MV-4-11 (cell line): Measurements from ENCODE around the gene TSPAN18.

ENCODE experiments used
- DNase-seq: peaks from one replicate; lab custom pipeline; 2025; lab: John Stamatoyannopoulos, UW

Gene TSPAN18

DNA sequence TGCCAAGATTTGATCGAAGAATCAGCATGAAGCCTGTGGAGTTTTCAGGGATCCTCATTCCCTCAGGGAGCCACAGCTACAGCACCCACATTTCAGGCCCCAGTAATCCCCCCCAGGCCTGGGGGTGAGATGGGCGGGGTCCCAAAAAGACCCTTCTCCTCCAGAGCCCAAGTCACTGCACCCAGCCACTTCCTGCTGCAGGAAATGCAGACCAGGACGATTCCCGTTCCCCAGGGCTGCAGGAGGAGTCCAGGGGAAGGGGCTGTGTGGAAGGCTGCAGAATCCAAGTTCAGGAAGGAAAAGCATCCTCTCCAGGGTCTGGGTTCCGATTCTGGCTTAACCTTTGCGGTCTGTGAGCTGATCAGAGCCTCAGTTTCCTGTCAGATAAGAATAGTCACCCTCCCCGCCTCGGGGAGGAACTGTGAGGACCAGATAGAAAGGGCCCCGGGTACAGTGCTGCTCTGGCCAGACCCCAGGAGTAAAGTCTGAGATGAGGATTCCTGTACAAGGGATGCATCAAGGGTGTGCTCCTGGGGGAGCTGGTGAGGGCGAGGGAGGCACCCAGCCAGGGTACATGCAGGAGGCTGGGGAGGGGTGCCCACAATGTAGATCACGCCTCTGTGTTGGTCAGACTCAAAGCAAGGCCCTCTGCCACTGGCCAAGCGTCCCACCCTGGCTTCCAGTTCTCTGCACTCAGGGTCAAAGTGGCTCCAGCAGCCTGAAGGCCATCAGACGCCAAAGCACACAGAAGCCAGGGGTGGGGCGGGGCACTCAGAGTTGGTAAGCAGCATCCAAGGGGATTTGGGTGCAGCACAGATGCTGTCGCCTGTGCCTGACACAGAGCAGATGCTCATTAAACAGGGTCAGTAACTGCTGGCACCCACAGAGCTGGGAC, 254.0 kb downstream of the TSPAN18 start:
- no peak for DNase-seq
